Measurements from ENCODE around the gene ENPP1. TPM values are rescaled to one million over a fixed set of nuclear protein-coding genes. Genes with fewer than 3 reads are reported as not detected.
"Not testable (repeated sequence)": the region's sequence is repeated elsewhere in the genome, so short reads cannot be mapped to it uniquely, and the experiment has no call there.

Gene ENPP1
- total RNA-seq, 1 donor from 2014 or later, result 7.1 TPM

GRCh38 chr6:131911951-131912350 is 104.1 kb downstream of the ENPP1 start:
- no peaks in the 10 kb centered on the region for H4K20me1 ChIP-seq (ENCODE audit: insufficient read depth, low read length)
- Mint-ChIP-seq H3K27me3 (ENCODE audit: low read depth, unreplicated experiment) (no peaks in the 10 kb centered on the region), H3K36me3 (ENCODE audit: low read depth, unreplicated experiment) (no peaks in the 10 kb centered on the region), H3K27ac (ENCODE audit: unreplicated experiment) (no peak overlapping the region), H3K4me1 (ENCODE audit: low read depth, unreplicated experiment) (peaks cover 6% of the 10 kb centered on the region), H3K9me3 (ENCODE audit: unreplicated experiment) (no peaks in the 10 kb centered on the region), H3K4me3 (ENCODE audit: unreplicated experiment) (no peak overlapping the region)
- H2AFZ ChIP-seq (ENCODE audit: low read depth, low read length), result no peak overlapping the region
- no peaks in the 10 kb centered on the region for H3K4me1 ChIP-seq (ENCODE audit: insufficient read depth, low read length)
- H3K79me2 ChIP-seq (ENCODE audit: insufficient read depth, low read length), result no peaks in the 10 kb centered on the region
- no peak overlapping the region for H3K27ac ChIP-seq (ENCODE audit: low read depth, low read length)
- no peak for TF ChIP-seq EZH2 (IDR thresholded peaks at IDR 0.05; ENCODE audit: insufficient read depth, low read length)
- TF ChIP-seq CTCF (IDR thresholded peaks at IDR 0.05; ENCODE audit: insufficient read depth, low read depth, low read length), result no peak
- DNase-seq (ENCODE audit: low read depth) (peak; percentile 52), FAIRE-seq (no peak)
- no peak overlapping the region for H3K9ac ChIP-seq (ENCODE audit: low read length)
- no peaks in the 10 kb centered on the region for H3K27me3 ChIP-seq (ENCODE audit: insufficient read depth, low read length)
- H3K9me3 ChIP-seq (ENCODE audit: insufficient read depth, low read depth, low read length), result no peaks in the 10 kb centered on the region
- H3K36me3 ChIP-seq (ENCODE audit: insufficient read depth, low read length), result no peaks in the 10 kb centered on the region
- peak overlapping the region; percentile 12 for H3K4me2 ChIP-seq (ENCODE audit: low read length)
- H3K4me3 ChIP-seq (ENCODE audit: insufficient read depth, low read depth, low read length), result no peak overlapping the region

GRCh38 chr6:131914234-131914633 is 106.4 kb downstream of the ENPP1 start:
- Histone ChIP-seq H3K9me3 (ENCODE audit: insufficient read depth, low read depth, low read length) (no peaks in the 10 kb centered on the region), H3K27ac (ENCODE audit: low read depth, low read length) (no peak overlapping the region), H2AFZ (ENCODE audit: low read depth, low read length) (no peak overlapping the region), H3K4me2 (ENCODE audit: low read length) (no peak overlapping the region), H3K27me3 (ENCODE audit: insufficient read depth, low read length) (no peaks in the 10 kb centered on the region), H3K79me2 (ENCODE audit: insufficient read depth, low read length) (no peaks in the 10 kb centered on the region), H4K20me1 (ENCODE audit: insufficient read depth, low read length) (no peaks in the 10 kb centered on the region), H3K4me1 (ENCODE audit: insufficient read depth, low read length) (peaks cover 7% of the 10 kb centered on the region), H3K9ac (ENCODE audit: low read length) (no peak overlapping the region), H3K36me3 (ENCODE audit: insufficient read depth, low read length) (no peaks in the 10 kb centered on the region), H3K4me3 (ENCODE audit: insufficient read depth, low read depth, low read length) (no peak overlapping the region)
- no peak overlapping the region for H3K27ac Mint-ChIP-seq (ENCODE audit: unreplicated experiment)
- FAIRE-seq (no peak), DNase-seq (ENCODE audit: low read depth) (peak; percentile 55)
- TF ChIP-seq EZH2 (IDR thresholded peaks at IDR 0.05; ENCODE audit: insufficient read depth, low read length), result no peak
- no peak for TF ChIP-seq CTCF (IDR thresholded peaks at IDR 0.05; ENCODE audit: insufficient read depth, low read depth, low read length)
- no peaks in the 10 kb centered on the region for H3K9me3 Mint-ChIP-seq (ENCODE audit: unreplicated experiment)
- no peak overlapping the region for H3K4me3 Mint-ChIP-seq (ENCODE audit: unreplicated experiment)
- H3K4me1 Mint-ChIP-seq (ENCODE audit: low read depth, unreplicated experiment), result peaks cover 15% of the 10 kb centered on the region
- H3K27me3 Mint-ChIP-seq (ENCODE audit: low read depth, unreplicated experiment), result no peaks in the 10 kb centered on the region
- H3K36me3 Mint-ChIP-seq (ENCODE audit: low read depth, unreplicated experiment), result no peaks in the 10 kb centered on the region

- TF ChIP-seq CTCF (IDR thresholded peaks at IDR 0.05; ENCODE audit: insufficient read depth, low read depth, low read length), result peak; percentile 95
- no peak for TF ChIP-seq EZH2 (IDR thresholded peaks at IDR 0.05; ENCODE audit: insufficient read depth, low read length)
- Histone ChIP-seq H3K27me3 (ENCODE audit: insufficient read depth, low read length) (no peaks in the 10 kb centered on the region), H3K79me2 (ENCODE audit: insufficient read depth, low read length) (no peaks in the 10 kb centered on the region), H2AFZ (ENCODE audit: low read depth, low read length) (no peak overlapping the region), H3K9ac (ENCODE audit: low read length) (no peak overlapping the region), H3K9me3 (ENCODE audit: insufficient read depth, low read depth, low read length) (no peaks in the 10 kb centered on the region), H3K4me2 (ENCODE audit: low read length) (no peak overlapping the region), H3K36me3 (ENCODE audit: insufficient read depth, low read length) (no peaks in the 10 kb centered on the region), H3K27ac (ENCODE audit: low read depth, low read length) (no peak overlapping the region), H3K4me3 (ENCODE audit: insufficient read depth, low read depth, low read length) (no peak overlapping the region), H3K4me1 (ENCODE audit: insufficient read depth, low read length) (peaks cover 7% of the 10 kb centered on the region), H4K20me1 (ENCODE audit: insufficient read depth, low read length) (no peaks in the 10 kb centered on the region)
- Mint-ChIP-seq H3K27me3 (ENCODE audit: low read depth, unreplicated experiment) (no peaks in the 10 kb centered on the region), H3K4me1 (ENCODE audit: low read depth, unreplicated experiment) (peaks cover 15% of the 10 kb centered on the region), H3K9me3 (ENCODE audit: unreplicated experiment) (peaks cover 3% of the 10 kb centered on the region), H3K36me3 (ENCODE audit: low read depth, unreplicated experiment) (no peaks in the 10 kb centered on the region), H3K4me3 (ENCODE audit: unreplicated experiment) (no peak overlapping the region), H3K27ac (ENCODE audit: unreplicated experiment) (no peak overlapping the region)
- FAIRE-seq (peak; percentile 95), DNase-seq (ENCODE audit: low read depth) (peak; percentile 68)
These were observed 107.3 kb downstream of the ENPP1 start for GRCh38 chr6:131914967-131915751.

GRCh38 chr6:131916091-131916796 is 108.4 kb downstream of the ENPP1 start:
- H3K4me3 ChIP-seq (ENCODE audit: insufficient read depth, low read depth, low read length); H3K4me3 Mint-ChIP-seq (ENCODE audit: unreplicated experiment); H3K27me3 Mint-ChIP-seq (ENCODE audit: low read depth, unreplicated experiment); FAIRE-seq; H3K27ac ChIP-seq (ENCODE audit: low read depth, low read length); H3K9me3 ChIP-seq (ENCODE audit: insufficient read depth, low read depth, low read length); H3K9me3 Mint-ChIP-seq (ENCODE audit: unreplicated experiment); H3K4me2 ChIP-seq (ENCODE audit: low read length); H3K36me3 Mint-ChIP-seq (ENCODE audit: low read depth, unreplicated experiment); DNase-seq (ENCODE audit: low read depth); H3K27ac Mint-ChIP-seq (ENCODE audit: unreplicated experiment); H4K20me1 ChIP-seq (ENCODE audit: insufficient read depth, low read length); H3K4me1 ChIP-seq (ENCODE audit: insufficient read depth, low read length); H3K9ac ChIP-seq (ENCODE audit: low read length); H3K36me3 ChIP-seq (ENCODE audit: insufficient read depth, low read length); H3K79me2 ChIP-seq (ENCODE audit: insufficient read depth, low read length); H3K27me3 ChIP-seq (ENCODE audit: insufficient read depth, low read length); H2AFZ ChIP-seq (ENCODE audit: low read depth, low read length): not testable (repeated sequence)
- H3K4me1 Mint-ChIP-seq (ENCODE audit: low read depth, unreplicated experiment), result peaks cover 15% of the 10 kb centered on the region
